GM23248 (cell line): ENCODE data around the gene GJD3. TPM values are rescaled to one million over a fixed set of nuclear protein-coding genes. Genes with fewer than 3 reads are reported as not detected.
"Not testable (repeated sequence)": the region's sequence is repeated elsewhere in the genome, so short reads cannot be mapped to it uniquely, and the experiment has no call there.

Source experiments
- DNase-seq: peaks from one replicate; pipeline ENCODE4 v3.0.0-alpha.2; 2015
- H2AFZ ChIP-seq: fragments of 200-600 bp; sonication (generic); 2 replicates; pipeline ENCODE4 v1.6.1; 2016; ENCODE audit warnings: antibody characterized with exemption
- H3F3A ChIP-seq: fragments of 200-600 bp; sonication (generic); 2 replicates; pipeline ENCODE4 v1.6.1; 2016; ENCODE audit warnings: mild to moderate bottlenecking, antibody characterized with exemption, mixed run types; ENCODE audit not compliant: insufficient read depth
- H3K27ac ChIP-seq: fragments of 200-600 bp; sonication (generic); 2 replicates; pipeline ENCODE4 v1.5.1; 2016; ENCODE audit warnings: mild to moderate bottlenecking
- H3K27me3 ChIP-seq: fragments of 200-600 bp; sonication (generic); replicated peaks from 2 replicates; pipeline ENCODE4 v1.6.1; 2016; ENCODE audit warnings: mild to moderate bottlenecking; ENCODE audit not compliant: insufficient read depth
- H3K36me3 ChIP-seq: fragments of 200-600 bp; sonication (generic); 2 replicates; pipeline ENCODE4 v1.6.1; 2016; ENCODE audit warnings: low read depth, mild to moderate bottlenecking
- H3K4me1 ChIP-seq: fragments of 200-600 bp; sonication (generic); 2 replicates; pipeline ENCODE4 v1.6.1; 2016; ENCODE audit warnings: mild to moderate bottlenecking; ENCODE audit not compliant: insufficient read depth
- H3K4me2 ChIP-seq: fragments of 200-600 bp; sonication (generic); one replicate; pipeline ENCODE4 v1.6.1; 2016; ENCODE audit warnings: mild to moderate bottlenecking; ENCODE audit not compliant: unreplicated experiment
- H3K4me3 ChIP-seq: fragments of 200-600 bp; sonication (generic); 2 replicates; pipeline ENCODE4 v1.5.1; 2016; ENCODE audit warnings: mild to moderate bottlenecking
- H3K79me2 ChIP-seq: fragments of 200-600 bp; sonication (generic); 2 replicates; pipeline ENCODE4 v1.6.1; 2016; ENCODE audit warnings: mild to moderate bottlenecking; ENCODE audit not compliant: insufficient read depth
- H3K9ac ChIP-seq: fragments of 200-600 bp; sonication (generic); 2 replicates; pipeline ENCODE4 v1.6.1; 2016; ENCODE audit warnings: mild to moderate bottlenecking
- H3K9me2 ChIP-seq: fragments of 200-600 bp; sonication (generic); 2 replicates; pipeline ENCODE4 v1.6.1; 2016; ENCODE audit warnings: mixed run types, mild to moderate bottlenecking, moderate library complexity; ENCODE audit not compliant: insufficient read depth
- H3K9me3 ChIP-seq: fragments of 200-600 bp; sonication (generic); one replicate; pipeline ENCODE4 v1.6.1; 2017; ENCODE audit warnings: low read depth
- H4K20me1 ChIP-seq: fragments of 200-600 bp; sonication (generic); 2 replicates; pipeline ENCODE4 v1.6.0; 2016; ENCODE audit not compliant: insufficient read depth
- EZH2 ChIP-seq: fragments of 200-600 bp; sonication (generic); IDR thresholded peaks from 2 replicates; pipeline ENCODE4 v1.6.1; 2018; ENCODE audit warnings: antibody characterized with exemption, mild to moderate bottlenecking; ENCODE audit not compliant: insufficient read depth, poor library complexity, severe bottlenecking
- EZH2phosphoT487 ChIP-seq: fragments of 200-600 bp; sonication (generic); IDR thresholded peaks from 2 replicates; pipeline ENCODE4 v1.6.1; 2018; ENCODE audit warnings: antibody characterized with exemption, moderate library complexity, mild to moderate bottlenecking, low read depth; ENCODE audit not compliant: insufficient read depth
- WGBS, 2 experiments: methylation state at CpG; one replicate each; pipeline ENCODE4 v1.1.6; 2015 to 2017; ENCODE audit warnings: low lambda C conversion rate in 2 of 2, low coverage in 1 of 2; ENCODE audit errors: missing lambda C conversion rate in 2 of 2; 5-methylcytosine and 5-hydroxymethylcytosine counted together
- in situ Hi-C: fragments of 300-500 bp; cut with MboI; formaldehyde crosslinking; loops from 2 replicates; pipeline ENCODE4 v1.15.0; 2020
- polyA plus RNA-seq: library from polyadenylated mRNA; unstranded; fragments of >200 nt; fragmentation: Nextera tagmentation; extraction: Ambion mirVana; gene quantifications from 2 replicates; pipeline ENCODE4 v1.2.1, GENCODE V29; 2016
- total RNA-seq: library from RNA; depleted of rRNA; stranded (reverse); fragments of >200 nt; shearing (Covaris generic); gene quantifications from 2 replicates; pipeline ENCODE4 v1.2.3, GENCODE V29; 2014

GJD3 gene
- total and polyA plus RNA-seq, 2 experiments from 2014 or later: 1.2 to 2.0 TPM

GRCh38 chr17:40382251-40382650 lies 17.7 kb upstream of the GJD3 start:
- in situ Hi-C loops: no loop called here
- H2AFZ ChIP-seq: no peak overlapping the region
- no peak overlapping the region for H3K27ac ChIP-seq
- no peak for DNase-seq
- WGBS, 2 experiments: 85 to 93% methylated on average over 4 of the region's 4 CpGs
- H3K9me3 ChIP-seq: no peaks in the 10 kb centered on the region
- H3K9me2 ChIP-seq: no peaks in the 10 kb centered on the region
- TF ChIP-seq EZH2phosphoT487: no peak
- TF ChIP-seq EZH2: no peak
- H3K79me2 ChIP-seq: no peaks in the 10 kb centered on the region
- peaks cover 9% of the 10 kb centered on the region; the same call in 1 of the 2 replicates for H3F3A ChIP-seq
- H3K9ac ChIP-seq: no peak overlapping the region
- H3K4me3 ChIP-seq: no peak overlapping the region
- no peaks in the 10 kb centered on the region for H3K36me3 ChIP-seq
- H4K20me1 ChIP-seq: no peaks in the 10 kb centered on the region
- no peak overlapping the region for H3K4me2 ChIP-seq
- no peaks in the 10 kb centered on the region for H3K27me3 ChIP-seq
- no peaks in the 10 kb centered on the region for H3K4me1 ChIP-seq

- Histone ChIP-seq H3K4me3 (no peak overlapping the region), H4K20me1 (no peaks in the 10 kb centered on the region), H3K27me3 (no peaks in the 10 kb centered on the region), H3K36me3 (no peaks in the 10 kb centered on the region), H3K9me2 (no peaks in the 10 kb centered on the region), H3F3A (no peaks in the 10 kb centered on the region), H2AFZ (no peak overlapping the region), H3K79me2 (no peaks in the 10 kb centered on the region), H3K4me1 (no peaks in the 10 kb centered on the region), H3K9me3 (no peaks in the 10 kb centered on the region), H3K9ac (no peak overlapping the region), H3K27ac (no peak overlapping the region), H3K4me2 (no peak overlapping the region)
- DNase-seq: no peak
- TF ChIP-seq EZH2 (no peak), EZH2phosphoT487 (no peak)
- in situ Hi-C loops: no loop called here
- WGBS, 2 experiments: 83 to 89% methylated on average over 7 of the region's 7 CpGs
These were observed 14.4 kb upstream of the GJD3 start for GRCh38 chr17:40378966-40379365.

- H3F3A ChIP-seq: no peaks in the 10 kb centered on the region
- no peaks in the 10 kb centered on the region for H3K27me3 ChIP-seq
- H3K9me3 ChIP-seq: no peaks in the 10 kb centered on the region
- no peak overlapping the region for H2AFZ ChIP-seq
- H3K27ac ChIP-seq: no peak overlapping the region
- no peaks in the 10 kb centered on the region for H3K4me1 ChIP-seq
- no peak overlapping the region for H3K9ac ChIP-seq
- in situ Hi-C loops: no loop called here
- DNase-seq: no peak
- H3K79me2 ChIP-seq: no peaks in the 10 kb centered on the region
- TF ChIP-seq EZH2 (no peak), EZH2phosphoT487 (no peak)
- H3K9me2 ChIP-seq: no peaks in the 10 kb centered on the region
- no peaks in the 10 kb centered on the region for H4K20me1 ChIP-seq
- 76 to 78% methylated on average over 13 of the region's 13 CpGs for WGBS, 2 experiments
- H3K36me3 ChIP-seq: no peaks in the 10 kb centered on the region
- H3K4me2 ChIP-seq: no peak overlapping the region
- H3K4me3 ChIP-seq: no peak overlapping the region
These were observed 13.3 kb upstream of the GJD3 start for GRCh38 chr17:40377832-40378231.

- H3K27me3 ChIP-seq: not testable (repeated sequence)
These were observed 12.0 kb upstream of the GJD3 start for GRCh38 chr17:40376541-40376940.

GRCh38 chr17:40375786-40376185 lies 11.2 kb upstream of the GJD3 start:
- H3K79me2 ChIP-seq, H3F3A ChIP-seq: not testable (repeated sequence)

More at GRCh38 chr17:40376541-40376940, 12.0 kb upstream of the GJD3 start:
- H3K9me3 ChIP-seq, H3K4me1 ChIP-seq, H3K4me2 ChIP-seq, H3K27ac ChIP-seq, H3K79me2 ChIP-seq, H3K9me2 ChIP-seq, H3K4me3 ChIP-seq, H3F3A ChIP-seq, H2AFZ ChIP-seq, H4K20me1 ChIP-seq, H3K36me3 ChIP-seq, H3K9ac ChIP-seq, DNase-seq, in situ Hi-C loops: not testable (repeated sequence)
- WGBS, 2 experiments: 82 to 85% methylated on average over 6 of the region's 6 CpGs

More at GRCh38 chr17:40375786-40376185, 11.2 kb upstream of the GJD3 start:
- H3K9me3 ChIP-seq, H4K20me1 ChIP-seq, H3K4me2 ChIP-seq, H3K27ac ChIP-seq, H2AFZ ChIP-seq, H3K9ac ChIP-seq, DNase-seq, H3K27me3 ChIP-seq, H3K4me1 ChIP-seq, in situ Hi-C loops, H3K4me3 ChIP-seq, H3K9me2 ChIP-seq, H3K36me3 ChIP-seq: not testable (repeated sequence)
- WGBS, 2 experiments: 83% methylated on average over 15 to 21 of the region's 21 CpGs
